Adipose tissue (tissue), 3 donors: ENCODE measurements around the gene PDGFC. TPM values are rescaled to one million over a fixed set of nuclear protein-coding genes. Genes with fewer than 3 reads are reported as not detected.

Experiments
- H3K27ac ChIP-seq: one replicate; pipeline ENCODE4 v1.5.1; 2013; ENCODE audit warnings: low read depth, low read length
- WGBS, 3 donors: extraction: QIAGEN DNeasy Blood & Tissue Kit; methylation state at CpG; one replicate each; pipeline ENCODE4 v1.1.7; 2013; 5-methylcytosine and 5-hydroxymethylcytosine counted together
- polyA plus RNA-seq, 3 donors: library from polyadenylated mRNA; stranded (reverse); fragments of 200-250 nt; gene quantifications; one replicate each; pipeline ENCODE4 v1.2.3, GENCODE V29; 2013
- donor health status: healthy with polysubstance abuse.
- donor health status: Bipolar disorder and iron deficiency.
- donor health status: healthy.

Gene PDGFC
- polyA plus RNA-seq, 3 donors = 4.4 to 17.2 (median 6.5) TPM

- WGBS, 3 donors = 61 to 87% (median 76%) methylated on average over 6 of the region's 6 CpGs
- no peak overlapping the region for H3K27ac ChIP-seq
Measured at GRCh38 chr4:156977435-156978160, 6.0 kb upstream of the PDGFC start.

GRCh38 chr4:156976147-156976546 is 4.5 kb upstream of the PDGFC start:
- 71 to 94% (median 92%) methylated on average over 2 of the region's 2 CpGs for WGBS, 3 donors
- H3K27ac ChIP-seq = no peak overlapping the region

GRCh38 chr4:156975686-156976085 is 4.1 kb upstream of the PDGFC start:
- H3K27ac ChIP-seq = no peak overlapping the region
- WGBS, 3 donors = 81 to 89% (median 88%) methylated on average over 2 of the region's 2 CpGs

- 96 to 100% (median 98%) methylated on average over 1 of the region's 1 CpG for WGBS, 3 donors
- no peak overlapping the region for H3K27ac ChIP-seq
Measured at GRCh38 chr4:156974264-156974663, 2.7 kb upstream of the PDGFC start.

- no peak overlapping the region for H3K27ac ChIP-seq
- 12 to 20% (median 19%) methylated on average over 8 of the region's 8 CpGs for WGBS, 3 donors
Measured at GRCh38 chr4:156972379-156973015, 898 bp upstream of the PDGFC start.

- 0 to 1% (median 0%) methylated on average over 36 to 51 of the region's 51 CpGs for WGBS, 3 donors
- H3K27ac ChIP-seq = no peak overlapping the region
Measured at GRCh38 chr4:156971165-156971675, 379 bp downstream of the PDGFC start.

- 1% methylated on average over 22 of the region's 22 CpGs for WGBS, 3 donors
Measured at GRCh38 chr4:156970501-156971164, 966 bp downstream of the PDGFC start.

GRCh38 chr4:156969911-156970310 is 1.7 kb downstream of the PDGFC start:
- 4 to 9% (median 6%) methylated on average over 2 of the region's 2 CpGs for WGBS, 3 donors
- no peak overlapping the region for H3K27ac ChIP-seq

More at GRCh38 chr4:156970501-156971164, 966 bp downstream of the PDGFC start:
- no peak overlapping the region for H3K27ac ChIP-seq

- H3K27ac ChIP-seq = no peak overlapping the region
- WGBS, 3 donors = 56 to 70% (median 62%) methylated on average over 3 of the region's 3 CpGs
Measured at GRCh38 chr4:156969101-156969500, 2.5 kb downstream of the PDGFC start.

- no peak overlapping the region for H3K27ac ChIP-seq
- 6 to 21% (median 17%) methylated on average over 2 of the region's 2 CpGs for WGBS, 3 donors
Measured at GRCh38 chr4:156968479-156968984, 3.1 kb downstream of the PDGFC start.

- 37 to 74% (median 64%) methylated on average over 2 of the region's 2 CpGs for WGBS, 3 donors
- no peak overlapping the region for H3K27ac ChIP-seq
Measured at GRCh38 chr4:156966836-156967235, 4.8 kb downstream of the PDGFC start.

GRCh38 chr4:156963419-156963818 is 8.2 kb downstream of the PDGFC start:
- 72 to 82% (median 75%) methylated on average over 3 of the region's 3 CpGs for WGBS, 3 donors
- H3K27ac ChIP-seq = no peak overlapping the region

- WGBS, 3 donors = 27 to 66% (median 52%) methylated on average over 3 of the region's 3 CpGs
- H3K27ac ChIP-seq = no peak overlapping the region
Measured at GRCh38 chr4:156962528-156962974, 9.0 kb downstream of the PDGFC start.

GRCh38 chr4:156962058-156962358 is 9.6 kb downstream of the PDGFC start:
- 78 to 81% (median 79%) methylated on average over 3 of the region's 3 CpGs for WGBS, 3 donors
- H3K27ac ChIP-seq = no peak overlapping the region

- 71 to 87% (median 84%) methylated on average over 9 of the region's 9 CpGs for WGBS, 3 donors
- no peak overlapping the region for H3K27ac ChIP-seq
Measured at GRCh38 chr4:156961196-156962057, 10.2 kb downstream of the PDGFC start.

GRCh38 chr4:156959298-156959702 is 12.3 kb downstream of the PDGFC start:
- 72 to 85% (median 84%) methylated on average over 3 of the region's 3 CpGs for WGBS, 3 donors
- no peak overlapping the region for H3K27ac ChIP-seq

GRCh38 chr4:156958276-156959074 is 13.1 kb downstream of the PDGFC start:
- 65 to 74% (median 74%) methylated on average over 2 of the region's 2 CpGs for WGBS, 3 donors
- H3K27ac ChIP-seq = no peak overlapping the region
